Right renal cortex interstitium (tissue), 3 donors: Measurements from ENCODE around the gene SERPINI1. TPM values are rescaled to one million over a fixed set of nuclear protein-coding genes. Genes with fewer than 3 reads are reported as not detected.

Experiments used
- DNase-seq, 3 donors: peaks; one replicate each; pipeline ENCODE4 v3.0.0-alpha.2; 2013; ENCODE audit warnings: low read depth in 3 of 3, low spot score in 2 of 3
- polyA plus RNA-seq, 3 donors: library from polyadenylated mRNA; unstranded; fragments of 120-200 nt; gene quantifications; one replicate each; pipeline ENCODE4 v1.2.1, GENCODE V29; 2013; ENCODE audit not compliant: insufficient read length in 3 of 3

Gene SERPINI1, protein sequence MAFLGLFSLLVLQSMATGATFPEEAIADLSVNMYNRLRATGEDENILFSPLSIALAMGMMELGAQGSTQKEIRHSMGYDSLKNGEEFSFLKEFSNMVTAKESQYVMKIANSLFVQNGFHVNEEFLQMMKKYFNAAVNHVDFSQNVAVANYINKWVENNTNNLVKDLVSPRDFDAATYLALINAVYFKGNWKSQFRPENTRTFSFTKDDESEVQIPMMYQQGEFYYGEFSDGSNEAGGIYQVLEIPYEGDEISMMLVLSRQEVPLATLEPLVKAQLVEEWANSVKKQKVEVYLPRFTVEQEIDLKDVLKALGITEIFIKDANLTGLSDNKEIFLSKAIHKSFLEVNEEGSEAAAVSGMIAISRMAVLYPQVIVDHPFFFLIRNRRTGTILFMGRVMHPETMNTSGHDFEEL
- polyA plus RNA-seq = 10 to 100 TPM; 35.4 to 50.4 (median 42.6) TPM

GRCh38 chr3:167735233-167736138 is at the start of gene SERPINI1:
Gene SERPINI1, plus strand, starts transcription at chr3:167735721. Its CDS starts 53,408 bp downstream, at chr3:167789129.
- peak; percentile 67 to 82 (median 75) for DNase-seq

- no peak for DNase-seq
These were observed 44.2 kb upstream of the SERPINI1 start for GRCh38 chr3:167691366-167691765.

DNA sequence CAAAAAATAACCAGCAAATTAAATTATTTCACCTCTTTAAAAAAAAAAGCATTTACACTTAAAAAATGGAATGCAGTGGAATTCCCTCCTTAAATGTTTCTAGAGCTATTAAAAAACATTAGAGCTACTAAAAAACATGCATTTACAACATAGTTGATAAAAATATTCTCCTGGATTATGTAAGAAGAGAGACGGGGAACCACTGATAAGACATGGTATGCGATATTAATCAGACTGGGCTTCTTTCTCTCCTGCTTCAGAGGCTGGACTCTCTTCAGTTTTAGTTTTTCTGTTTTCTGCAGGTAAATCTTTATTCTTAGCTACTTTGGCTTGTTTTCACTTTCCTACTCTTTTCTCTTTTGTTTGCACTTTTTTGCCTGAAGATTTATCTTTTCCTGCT is 41.4 kb upstream of the SERPINI1 start:
- DNase-seq = no peak

DNA sequence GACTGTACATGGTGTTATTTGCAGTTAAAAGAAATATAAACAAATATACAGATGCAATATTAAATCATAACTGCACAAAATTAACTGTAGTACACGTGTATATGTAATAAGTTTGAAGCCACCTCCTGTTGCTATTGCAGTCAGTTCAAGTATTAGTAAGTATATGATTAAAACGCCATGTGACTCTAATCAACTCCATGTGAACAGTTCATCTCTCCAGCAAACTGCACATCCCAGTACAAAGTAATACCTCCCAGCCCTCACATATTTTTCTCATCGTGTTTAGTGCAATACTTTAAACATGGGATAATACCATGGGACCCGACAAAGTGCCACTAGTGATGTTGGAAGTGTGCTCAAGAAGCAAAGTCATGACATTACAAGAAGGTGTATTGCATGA is 35.5 kb upstream of the SERPINI1 start:
- DNase-seq = no peak

DNA sequence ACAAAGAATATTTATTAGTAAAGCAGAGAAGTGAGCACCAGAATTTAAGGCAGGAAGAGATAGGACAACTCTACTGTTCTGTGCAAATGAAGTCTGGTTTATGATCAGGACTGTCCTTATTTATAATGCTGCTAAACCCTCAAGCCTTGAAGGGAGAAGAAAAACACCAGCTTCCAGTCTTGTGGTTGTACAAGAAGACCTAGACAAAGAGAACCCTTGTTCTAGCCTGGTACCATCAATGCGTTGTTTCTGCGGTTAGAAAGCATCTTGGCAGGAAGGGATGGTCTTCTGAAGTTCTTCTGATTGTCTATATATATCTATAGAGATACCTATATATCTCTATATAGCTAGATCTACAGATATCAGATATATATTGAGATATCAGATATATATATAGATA is 34.6 kb upstream of the SERPINI1 start:
- no peak for DNase-seq

DNA sequence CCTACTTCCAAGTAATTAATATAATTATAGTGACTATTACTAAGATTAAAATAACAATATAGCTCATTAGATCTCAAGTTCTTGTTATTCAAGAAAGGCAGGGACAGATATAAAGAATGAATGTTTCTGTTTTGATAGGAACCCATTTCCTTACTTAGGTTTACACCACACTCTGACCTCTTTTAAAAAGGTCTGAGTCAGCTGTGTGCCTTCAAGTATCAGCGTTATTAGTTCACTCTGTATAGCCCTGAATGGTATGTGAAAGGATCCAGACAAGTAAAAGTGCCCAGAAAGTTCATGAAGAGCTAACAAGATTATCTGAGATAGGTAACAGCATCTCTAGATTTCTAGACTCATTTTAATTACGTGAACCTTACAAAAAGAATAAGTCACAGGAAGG is 29.7 kb upstream of the SERPINI1 start:
- no peak for DNase-seq

DNA sequence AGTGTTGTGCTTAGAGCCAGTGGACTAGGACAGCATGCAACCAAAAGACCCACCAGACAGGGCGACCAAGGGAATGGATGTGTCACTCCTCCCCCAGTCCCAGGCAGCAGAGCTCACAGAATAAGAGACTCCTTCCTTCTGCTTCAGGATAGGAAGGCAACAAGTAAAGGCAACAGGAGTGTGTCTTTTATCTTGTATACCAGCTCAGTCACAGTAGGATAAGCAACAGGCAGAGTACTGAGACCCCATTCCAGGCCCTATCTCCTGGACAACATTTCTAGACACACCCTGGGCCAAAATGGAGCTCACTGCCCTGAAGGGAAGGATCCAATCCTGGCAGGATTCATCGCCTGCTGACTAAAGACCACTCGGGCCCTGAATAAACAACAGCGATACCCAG is 25.8 kb upstream of the SERPINI1 start:
- no peak for DNase-seq

DNA sequence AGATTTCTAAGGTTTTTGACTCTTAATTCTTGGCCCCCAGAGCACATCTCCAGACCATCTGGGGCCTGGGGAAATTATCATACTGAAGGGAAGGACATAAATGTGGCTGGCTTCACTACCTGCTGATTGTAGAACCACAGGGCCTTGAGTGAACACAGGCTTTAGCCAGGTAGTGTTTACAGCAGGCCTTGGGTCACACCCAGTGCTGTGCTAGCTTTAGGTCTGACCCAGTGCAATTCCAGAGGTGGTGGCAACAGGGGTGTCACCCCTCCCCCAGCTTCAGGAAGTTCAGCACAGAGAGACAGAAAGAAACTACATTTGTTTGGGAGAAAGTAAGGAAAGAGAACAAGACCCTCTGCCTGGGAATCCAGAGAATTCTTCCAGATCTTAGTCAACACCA is 25.0 kb upstream of the SERPINI1 start:
- no peak for DNase-seq

DNA sequence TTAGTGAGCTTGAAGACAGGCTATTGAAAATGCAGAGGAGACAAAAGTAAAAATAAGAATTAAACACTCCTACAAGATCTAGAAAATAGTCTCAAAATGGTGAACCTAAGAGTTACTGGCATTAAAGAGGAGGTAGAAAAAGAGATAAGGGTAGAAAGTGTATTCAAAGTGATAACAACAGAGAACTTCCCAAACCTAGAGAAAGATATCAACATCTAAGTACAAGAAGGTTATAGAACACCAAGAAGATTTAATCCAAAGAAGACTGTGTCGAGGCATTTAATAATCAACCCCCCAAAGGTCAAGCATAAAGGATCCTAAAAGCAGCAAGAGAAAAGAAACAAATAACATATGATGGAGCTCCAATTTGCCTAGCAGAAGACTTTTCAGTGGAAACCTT is 24.1 kb upstream of the SERPINI1 start:
- DNase-seq = no peak

GRCh38 chr3:167712445-167712844 is 23.1 kb upstream of the SERPINI1 start:
- DNase-seq = no peak

GRCh38 chr3:167714871-167715270 is 20.6 kb upstream of the SERPINI1 start:
- DNase-seq = no peak

DNA sequence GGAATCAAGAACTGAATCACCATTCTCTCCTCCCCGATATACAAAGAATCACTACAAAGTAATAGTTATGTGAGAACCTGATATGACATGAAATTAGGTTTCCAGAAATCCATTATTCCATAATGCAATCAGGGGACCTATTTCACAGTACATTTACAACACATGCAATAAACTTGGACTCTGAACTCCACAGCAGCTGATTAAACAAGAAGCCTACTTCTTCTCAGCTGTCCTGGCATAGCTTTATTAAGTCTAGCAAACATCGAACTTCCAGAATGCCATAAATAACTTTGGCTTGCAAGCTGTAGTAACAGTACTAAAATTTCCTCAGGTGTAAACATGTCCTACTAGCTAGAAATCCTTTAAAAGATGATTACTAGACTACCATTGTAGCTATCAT is 18.6 kb upstream of the SERPINI1 start:
- no peak for DNase-seq

DNA sequence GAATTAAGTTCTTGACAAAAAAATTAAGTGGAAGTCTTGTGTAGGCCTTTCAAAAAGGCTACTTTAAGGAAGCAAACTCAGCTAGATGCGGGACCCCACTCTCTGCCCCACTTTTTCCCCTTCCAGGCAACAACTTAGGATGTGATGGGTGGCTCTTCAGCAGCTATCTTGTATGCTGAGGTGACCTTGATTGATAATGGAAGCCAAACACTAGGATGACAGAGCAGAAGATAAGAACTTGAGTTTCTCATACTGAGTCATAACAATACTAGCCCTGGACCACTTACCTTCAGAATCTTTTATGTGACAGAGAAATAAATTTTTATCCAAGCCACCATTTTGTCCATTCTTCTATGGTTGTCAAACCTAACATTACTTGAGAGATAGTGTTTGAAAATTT is 16.9 kb upstream of the SERPINI1 start:
- DNase-seq = no peak

DNA sequence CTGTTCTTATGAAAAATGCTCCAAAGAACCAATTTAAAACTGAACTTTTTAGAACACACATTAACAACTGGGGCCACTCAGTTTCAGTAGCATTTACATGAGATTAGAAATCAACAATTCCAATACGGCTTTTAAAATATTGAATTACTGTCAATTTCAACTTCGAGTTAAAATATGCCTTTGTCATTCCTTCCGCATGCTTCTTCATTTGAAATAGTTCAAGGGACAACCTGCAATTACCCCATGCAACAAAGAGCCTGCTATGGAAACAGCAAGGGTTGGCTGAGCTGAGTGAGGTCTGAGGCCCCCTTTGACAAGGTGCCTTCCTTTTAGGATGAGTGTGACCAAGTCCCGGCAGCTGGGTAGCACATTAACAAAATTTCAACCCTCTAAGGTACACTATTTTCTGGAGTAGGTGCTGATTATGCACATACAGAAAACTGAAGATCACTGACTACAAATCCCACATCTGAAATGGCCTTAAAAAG is 12.5 kb upstream of the SERPINI1 start:
- DNase-seq = no peak

GRCh38 chr3:167723872-167724271 is 11.6 kb upstream of the SERPINI1 start:
- no peak for DNase-seq

GRCh38 chr3:167728176-167728575 is 7.3 kb upstream of the SERPINI1 start:
- DNase-seq = no peak

DNA sequence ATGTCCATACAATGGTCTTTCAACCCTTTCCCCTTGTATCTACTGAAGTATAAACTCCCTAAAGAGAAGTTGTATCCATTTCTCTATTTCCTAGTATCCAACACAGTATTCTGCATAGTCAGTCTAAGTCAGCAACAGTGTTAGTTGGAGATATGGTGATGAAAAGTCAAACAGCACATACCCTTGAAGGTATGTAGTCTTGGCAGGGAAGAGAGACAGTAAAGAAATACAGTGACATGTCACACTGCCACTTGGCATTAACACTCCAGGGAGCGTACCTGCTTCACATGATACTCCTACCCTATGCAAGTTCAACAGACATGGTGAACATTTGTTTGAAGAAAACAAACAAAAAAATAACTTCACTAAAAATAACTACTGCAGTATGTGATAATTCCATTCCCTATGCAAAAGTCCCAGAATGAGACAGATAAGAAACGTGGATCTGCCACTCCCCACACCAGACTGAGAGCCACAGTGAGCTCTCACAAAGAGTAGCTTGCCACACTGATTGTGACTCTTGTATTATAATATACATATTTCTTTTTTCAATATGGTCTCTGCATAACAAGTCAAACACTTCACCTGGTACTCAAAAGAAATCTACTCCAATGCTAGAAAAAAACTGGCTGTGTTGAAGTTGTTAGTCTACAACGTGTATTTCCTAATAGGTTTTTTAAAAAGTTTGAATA is 6.7 kb upstream of the SERPINI1 start:
- no peak for DNase-seq

GRCh38 chr3:167729591-167729990 is 5.9 kb upstream of the SERPINI1 start:
- no peak for DNase-seq

GRCh38 chr3:167731393-167731792 is 4.1 kb upstream of the SERPINI1 start:
- DNase-seq = no peak

- no peak for DNase-seq
These were observed 3.0 kb upstream of the SERPINI1 start for GRCh38 chr3:167732313-167733065.
